Endometrium (tissue), 2 donors: ENCODE measurements around the gene FRG2C.
"Not testable (repeated sequence)": the region's sequence is repeated elsewhere in the genome, so short reads cannot be mapped to it uniquely, and the experiment has no call there.

Experiments used
- FAIRE-seq: peaks from 2 replicates; lab custom pipeline; 2012; peaks lifted over from hg19 to GRCh38; lab: Jason Lieb, UNC
- donor health status: control.
- donor health status: control.

The FRG2C gene

DNA sequence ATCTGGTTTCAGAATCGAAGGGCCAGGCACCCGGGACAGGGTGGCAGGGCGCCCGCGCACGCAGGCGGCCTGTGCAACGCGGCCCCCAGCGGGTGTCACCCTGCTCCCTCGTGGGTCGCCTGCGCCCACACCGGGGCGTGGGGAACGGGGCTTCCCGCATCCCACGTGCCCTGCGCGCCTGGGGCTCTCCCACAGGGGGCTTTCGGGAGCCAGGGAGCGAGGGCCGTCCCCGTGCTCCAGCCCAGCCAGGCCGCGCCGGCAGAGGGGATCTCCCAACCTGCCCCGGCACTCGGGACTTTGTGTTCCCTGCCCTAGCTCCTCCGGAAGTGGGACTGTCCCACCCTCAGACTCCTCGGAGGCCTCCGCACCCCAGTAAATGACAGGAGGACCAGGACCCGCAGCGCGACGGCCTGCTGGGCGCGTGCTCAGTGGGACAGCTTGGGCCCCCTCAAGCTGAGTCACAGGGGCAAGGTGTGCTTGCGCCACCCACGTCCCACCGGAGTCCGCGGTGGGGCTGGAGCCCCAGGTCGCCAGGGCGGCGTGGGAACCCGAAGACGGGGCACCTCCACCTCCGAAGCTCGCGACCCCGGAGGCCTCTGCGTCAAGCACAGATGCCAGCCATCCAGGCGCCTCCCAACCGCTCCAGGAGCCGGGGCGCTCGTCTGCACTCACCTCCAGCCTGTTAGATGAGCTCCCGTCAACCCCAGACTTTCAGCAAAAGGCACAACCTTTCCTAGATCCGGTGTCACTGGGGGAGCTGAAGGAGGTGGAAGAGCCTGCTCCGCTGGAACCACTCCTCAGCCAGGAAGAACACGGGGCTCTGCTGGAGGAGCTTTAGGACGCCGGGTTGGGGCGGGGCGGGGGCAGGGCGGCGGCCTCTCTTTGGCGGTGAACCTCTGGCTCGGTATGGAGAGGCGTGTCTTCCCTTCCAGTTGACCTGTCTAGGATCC lies 5.5 kb downstream of the FRG2C start:
- not testable (repeated sequence) for FAIRE-seq

DNA sequence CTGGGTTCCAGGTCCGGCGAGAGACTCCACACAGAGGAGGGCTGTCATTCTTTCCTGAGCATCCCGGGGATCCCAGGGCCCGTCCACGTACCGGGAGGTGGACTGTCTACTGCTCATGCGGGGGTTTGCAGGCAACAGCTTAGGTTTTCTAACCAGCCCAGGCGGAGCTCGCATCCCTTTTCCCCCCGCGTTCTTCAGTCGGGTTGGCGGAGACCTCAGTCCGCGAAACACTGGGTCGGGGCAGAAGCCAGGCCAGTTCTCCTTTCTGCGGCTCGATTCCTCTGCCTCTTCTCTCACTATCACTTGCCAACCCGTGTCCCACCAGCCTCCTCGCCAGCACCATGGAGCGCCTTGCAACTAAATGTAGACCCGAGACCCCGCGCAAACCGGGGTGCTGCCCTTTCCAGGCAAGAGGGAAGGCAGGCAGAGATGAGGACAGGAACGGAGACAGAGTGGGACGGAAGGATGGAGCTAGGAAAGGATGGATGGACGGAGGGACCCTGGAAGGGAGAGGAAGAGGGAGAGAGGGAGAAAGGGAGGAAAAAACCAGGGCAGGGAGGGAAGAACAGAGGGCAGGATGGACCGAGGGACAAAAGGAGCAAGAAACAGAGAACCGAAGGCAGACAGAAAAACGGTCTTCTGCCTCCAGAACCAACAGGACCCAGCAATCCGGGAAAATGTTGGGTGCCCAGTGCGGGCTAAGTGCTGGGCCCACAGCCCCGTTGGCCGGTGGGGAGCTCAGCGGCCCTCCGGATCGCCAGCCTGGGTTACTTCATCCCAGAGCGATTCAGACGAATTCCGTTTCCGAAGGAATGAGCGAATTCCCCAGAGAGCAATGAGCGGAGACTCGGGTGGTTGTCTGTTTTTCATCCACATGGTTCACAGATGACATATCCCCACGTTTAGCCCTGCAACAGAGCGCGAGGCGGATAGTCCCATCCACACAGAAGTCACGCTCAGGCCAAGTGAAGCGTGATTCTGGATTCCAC lies 6.5 kb downstream of the FRG2C start:
- FAIRE-seq, result not testable (repeated sequence)

DNA sequence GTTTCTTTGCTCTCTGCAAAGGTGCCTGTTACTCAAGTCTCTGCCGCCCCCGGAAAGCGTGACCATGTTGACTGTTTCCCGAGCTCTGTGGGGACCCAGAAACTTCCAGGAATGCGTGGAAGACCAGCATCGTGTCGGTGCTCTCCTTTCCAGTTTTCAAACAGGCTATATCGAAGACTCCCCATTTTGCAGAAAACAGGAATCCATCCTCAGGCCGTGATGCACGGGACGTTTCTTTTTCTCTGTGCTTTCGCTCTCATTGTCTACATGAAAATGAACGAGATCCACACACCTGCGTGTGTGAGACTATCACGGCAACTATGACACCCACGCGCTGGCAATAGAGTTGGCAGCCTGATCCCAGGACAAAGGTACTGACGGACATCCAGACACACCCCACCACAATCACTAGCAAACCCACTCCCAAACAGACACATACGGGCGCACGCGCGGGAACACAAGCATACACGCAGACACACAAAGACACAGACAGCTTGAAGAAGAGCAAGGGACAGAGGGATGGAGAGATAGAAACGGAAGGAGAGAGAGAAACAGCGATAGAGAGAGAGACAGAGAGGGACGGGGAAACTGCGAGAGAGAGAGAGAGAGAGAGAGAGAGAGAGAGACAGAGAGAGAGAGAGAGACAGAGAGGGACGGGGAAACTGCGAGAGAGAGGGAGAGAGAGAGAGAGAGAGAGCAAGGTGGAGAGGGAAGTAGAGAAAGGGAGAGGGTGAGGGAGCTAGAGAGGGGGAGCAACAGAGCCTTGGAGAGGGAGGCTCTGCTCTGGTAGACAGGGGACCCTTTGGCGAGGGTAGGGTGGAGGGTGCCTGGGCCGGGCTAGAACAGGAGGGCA lies 7.4 kb downstream of the FRG2C start:
- not testable (repeated sequence) for FAIRE-seq

DNA sequence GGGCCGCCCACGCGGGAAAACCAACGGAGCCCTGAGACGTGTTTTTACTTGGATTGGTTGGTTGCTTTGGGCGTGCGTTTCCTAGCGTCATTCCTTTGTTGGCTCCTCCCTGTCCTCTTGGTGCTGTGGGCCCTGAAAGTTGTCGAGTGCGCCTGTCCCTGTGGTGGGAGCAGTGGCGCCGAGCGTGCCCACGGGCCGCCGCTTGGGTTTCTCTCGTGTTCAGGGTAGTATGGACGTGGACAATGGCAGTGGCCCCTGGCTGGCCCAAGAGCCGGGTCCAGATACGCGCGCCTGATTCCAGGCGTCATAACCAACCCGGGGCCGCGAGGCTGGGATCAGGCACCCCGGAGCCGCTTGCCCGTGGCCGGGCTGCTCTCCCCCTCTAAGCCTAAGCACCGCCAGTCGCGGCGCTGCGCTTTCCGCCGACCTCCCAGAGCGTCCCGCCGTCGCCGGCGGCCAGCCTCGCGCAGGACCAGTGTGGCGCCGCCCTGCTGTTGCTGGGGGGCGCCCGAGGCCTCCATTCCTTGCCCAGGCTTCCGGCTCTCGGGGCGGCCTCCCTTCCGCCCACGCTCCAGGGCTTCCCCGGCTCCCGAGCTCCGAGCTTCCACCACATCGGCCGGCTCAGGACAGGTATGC lies 8.1 kb downstream of the FRG2C start:
- not testable (repeated sequence) for FAIRE-seq

DNA sequence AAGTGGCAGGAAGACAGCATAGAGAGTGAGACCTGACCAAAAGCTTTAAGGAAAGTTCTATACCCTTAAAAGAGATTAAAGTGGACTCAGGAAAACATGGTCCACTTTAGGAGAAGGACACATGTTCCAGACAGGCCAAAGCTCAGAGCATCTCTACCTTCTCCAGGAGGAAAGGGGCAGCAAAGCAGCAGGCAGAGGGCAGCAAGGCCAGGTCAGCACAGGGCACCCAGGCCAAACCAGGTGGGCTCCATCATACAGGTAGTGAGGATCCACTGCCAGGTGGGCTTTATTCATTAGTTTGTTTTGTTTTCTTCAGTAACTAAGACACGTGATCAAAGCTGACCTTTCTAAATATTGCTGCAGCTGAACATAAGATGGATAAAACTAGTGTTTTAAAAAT lies 19.8 kb downstream of the FRG2C start:
- not testable (repeated sequence) for FAIRE-seq

DNA sequence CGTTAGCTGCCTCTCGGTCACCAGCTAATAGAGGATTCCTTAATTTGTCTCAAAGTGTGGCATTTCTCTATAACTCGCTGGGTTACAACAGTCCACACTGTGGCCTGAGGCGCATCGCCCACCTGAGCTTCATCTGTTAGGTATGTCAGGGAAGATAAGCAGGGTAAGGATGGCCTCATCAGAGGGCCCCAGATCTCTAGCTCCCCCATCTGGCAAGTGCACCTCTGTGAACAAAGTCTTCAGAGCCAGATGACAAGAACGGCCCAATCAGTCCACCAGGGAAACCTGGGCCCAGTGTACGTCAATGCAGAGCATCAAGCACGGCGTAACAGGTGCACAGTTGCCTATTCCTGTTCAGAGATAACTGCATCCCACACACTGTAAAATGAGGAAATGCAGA lies 23.2 kb downstream of the FRG2C start:
- no peak for FAIRE-seq

DNA sequence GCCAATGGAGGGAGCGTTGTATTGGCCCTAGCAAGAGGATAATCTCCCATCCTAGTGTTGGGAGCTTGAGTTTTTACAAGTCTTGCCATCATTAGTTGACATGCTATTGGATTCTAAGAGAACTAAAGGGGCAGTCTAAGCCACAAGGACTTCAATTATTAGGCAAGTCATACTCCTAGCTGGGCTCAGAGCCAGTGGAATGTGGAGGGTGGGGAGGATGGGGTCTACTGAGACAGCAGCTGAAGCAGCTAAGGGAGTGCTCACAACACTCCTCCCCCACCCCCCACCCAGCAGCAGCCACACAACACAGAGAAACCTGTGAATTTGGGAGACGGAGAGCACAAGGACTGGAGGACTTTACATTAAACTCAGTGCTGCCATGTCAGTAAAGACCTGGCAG lies 27.9 kb downstream of the FRG2C start:
- FAIRE-seq, result no peak
